ENCODE results near the gene TLR5.
A peak's percentile ranks its signal among the peaks of the same experiment; 100 is the strongest.

Gene TLR5

GRCh38 chr1:223147873-223148272 lies 4.8 kb upstream of the TLR5 start:
- DNase-seq = no peak

- no peak for DNase-seq
Measured at GRCh38 chr1:223147409-223147808, 4.4 kb upstream of the TLR5 start.

GRCh38 chr1:223146745-223147144 lies 3.7 kb upstream of the TLR5 start:
- DNase-seq = no peak

GRCh38 chr1:223144914-223145313 lies 1.9 kb upstream of the TLR5 start:
- no peak for DNase-seq

- no peak for DNase-seq
Measured at GRCh38 chr1:223144431-223144830, 1.4 kb upstream of the TLR5 start.

- no peak for DNase-seq
Measured at GRCh38 chr1:223143537-223144248, 645 bp upstream of the TLR5 start.

- no peak for DNase-seq
Measured at GRCh38 chr1:223142269-223142668, 779 bp downstream of the TLR5 start.

GRCh38 chr1:223140611-223141405 lies 2.2 kb downstream of the TLR5 start:
- no peak for DNase-seq

- no peak for DNase-seq
Measured at GRCh38 chr1:223137455-223138085, 5.5 kb downstream of the TLR5 start.

- DNase-seq = no peak
Measured at GRCh38 chr1:223136086-223136485, 7.0 kb downstream of the TLR5 start.

GRCh38 chr1:223135176-223135942 lies 7.7 kb downstream of the TLR5 start:
- no peak for DNase-seq

- peak; percentile 90 for DNase-seq
Measured at GRCh38 chr1:223133824-223134435, 9.1 kb downstream of the TLR5 start.

- no peak for DNase-seq
Measured at GRCh38 chr1:223133306-223133823, 9.7 kb downstream of the TLR5 start.

- peak; percentile 90 for DNase-seq
Measured at GRCh38 chr1:223129229-223129901, 13.7 kb downstream of the TLR5 start.

- no peak for DNase-seq
Measured at GRCh38 chr1:223126741-223127140, 16.3 kb downstream of the TLR5 start.

GRCh38 chr1:223125766-223126165 lies 17.3 kb downstream of the TLR5 start:
- DNase-seq = no peak

- DNase-seq = no peak
Measured at GRCh38 chr1:223123011-223123610, 19.9 kb downstream of the TLR5 start.

GRCh38 chr1:223118418-223118817 lies 24.6 kb downstream of the TLR5 start:
- no peak for DNase-seq

GRCh38 chr1:223116950-223117349 lies 26.1 kb downstream of the TLR5 start:
- DNase-seq = no peak

GRCh38 chr1:223114871-223115270 lies 28.2 kb downstream of the TLR5 start:
- DNase-seq = no peak

GRCh38 chr1:223110952-223111351 lies 32.1 kb downstream of the TLR5 start:
- DNase-seq = no peak
